AG10803 (cell line): ENCODE measurements around the gene LSM5.

Experiments used
- DNase-seq: peaks from one replicate; pipeline ENCODE4 v3.0.0; 2010; ENCODE audit warnings: low read depth
- H3K4me3 ChIP-seq: 2 replicates; pipeline ENCODE4 v1.5.1; 2011; ENCODE audit warnings: mild to moderate bottlenecking, low read length, control low read depth
- CTCF ChIP-seq: conservative IDR thresholded peaks from 2 replicates; pipeline ENCODE4 v1.5.1; 2011; ENCODE audit warnings: mild to moderate bottlenecking, low read length, control low read depth, inconsistent platforms

LSM5 gene

DNA sequence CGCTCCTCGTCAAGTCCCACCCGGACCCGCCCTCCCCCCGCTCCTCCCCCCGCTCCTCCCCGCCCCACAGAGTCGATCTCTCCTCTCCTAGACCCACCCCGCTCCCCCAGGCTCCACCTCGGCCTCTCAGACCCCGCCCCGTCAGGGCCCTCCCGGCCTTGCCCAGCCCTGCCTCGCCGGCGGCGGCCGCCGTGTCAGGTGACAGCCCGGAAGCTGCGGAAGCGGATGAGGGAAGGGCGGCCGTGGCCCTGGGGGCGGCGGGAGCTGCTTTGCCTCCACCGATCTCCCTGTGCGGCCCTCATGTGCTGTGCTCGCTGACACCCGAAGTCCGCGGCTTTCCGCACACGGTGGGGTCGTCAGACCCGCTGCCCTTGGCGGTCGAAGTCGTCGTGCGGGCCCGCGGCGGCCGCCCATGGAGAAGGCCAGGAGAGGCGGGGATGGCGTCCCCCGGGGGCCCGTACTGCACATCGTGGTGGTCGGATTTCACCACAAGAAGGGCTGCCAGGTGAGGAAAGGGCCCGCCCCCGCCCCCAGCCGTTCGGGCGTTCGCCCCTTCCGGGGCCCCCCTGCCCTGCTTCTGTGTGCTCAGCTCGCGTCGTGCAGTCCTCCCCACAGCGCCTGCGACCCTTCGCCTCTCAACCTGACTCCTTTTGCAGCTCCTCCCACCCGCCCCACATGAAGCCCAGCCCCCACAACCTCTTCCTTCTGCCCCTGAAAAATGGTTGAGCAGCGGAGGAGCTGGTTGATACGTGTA, 5.3 kb upstream of the LSM5 start, which contains the start of gene AVL9:
AVL9 (plus strand) TSS at position 192 of the 754 bp plus-strand sequence; CDS start at position 413, 221 bp downstream.
- H3K4me3 ChIP-seq, result peak within 1 kb of the TSS; percentile 90
- peak; percentile 95 for DNase-seq
- TF ChIP-seq CTCF, result no peak

GRCh38 chr7:32494946-32495297, 4.7 kb upstream of the LSM5 start:
- TF ChIP-seq CTCF, result no peak
- no peak for DNase-seq
- peak overlapping the region; percentile 82 for H3K4me3 ChIP-seq

DNA sequence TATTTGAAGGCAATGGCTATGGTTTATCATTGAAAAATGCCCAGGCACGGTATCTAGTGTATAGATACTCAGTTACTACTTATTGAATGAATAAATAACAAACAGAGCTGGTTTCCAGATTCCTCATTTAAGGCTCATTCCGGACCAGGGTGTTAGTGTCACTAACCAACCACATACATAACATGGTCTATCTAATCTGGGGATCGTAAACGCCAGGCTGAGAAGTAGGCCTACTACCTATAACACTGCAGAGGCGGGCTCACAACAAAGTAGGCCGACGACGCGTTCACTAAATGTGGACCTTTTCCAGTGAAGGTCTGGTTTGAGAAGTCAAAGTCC, 423 bp downstream of the LSM5 start:
- no peak for DNase-seq
- no peak for TF ChIP-seq CTCF
- peak overlapping the region; percentile 91 for H3K4me3 ChIP-seq

GRCh38 chr7:32481921-32482320, 8.3 kb downstream of the LSM5 start:
- H3K4me3 ChIP-seq, result no peak overlapping the region
- DNase-seq, result no peak
- no peak for TF ChIP-seq CTCF

DNA sequence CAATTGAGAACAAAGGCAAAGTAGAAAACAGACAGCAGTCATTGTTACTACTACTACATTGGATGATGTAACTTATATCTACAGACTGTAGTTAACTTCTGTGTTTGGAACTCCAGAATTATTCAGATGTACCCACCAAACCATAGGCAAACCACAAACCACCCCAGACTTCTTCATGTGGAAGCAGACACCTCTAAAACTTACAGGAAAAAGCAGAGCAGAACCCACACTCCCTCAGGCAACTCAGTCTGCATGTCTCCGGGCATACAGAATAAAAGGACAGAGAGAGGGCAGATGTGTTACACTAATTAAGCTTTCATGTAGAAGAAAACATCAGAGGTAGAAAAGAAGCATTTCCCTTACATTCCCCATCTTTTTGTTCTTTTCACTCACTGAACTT, 9.0 kb downstream of the LSM5 start:
- no peak overlapping the region for H3K4me3 ChIP-seq
- no peak for DNase-seq
- TF ChIP-seq CTCF, result no peak

DNA sequence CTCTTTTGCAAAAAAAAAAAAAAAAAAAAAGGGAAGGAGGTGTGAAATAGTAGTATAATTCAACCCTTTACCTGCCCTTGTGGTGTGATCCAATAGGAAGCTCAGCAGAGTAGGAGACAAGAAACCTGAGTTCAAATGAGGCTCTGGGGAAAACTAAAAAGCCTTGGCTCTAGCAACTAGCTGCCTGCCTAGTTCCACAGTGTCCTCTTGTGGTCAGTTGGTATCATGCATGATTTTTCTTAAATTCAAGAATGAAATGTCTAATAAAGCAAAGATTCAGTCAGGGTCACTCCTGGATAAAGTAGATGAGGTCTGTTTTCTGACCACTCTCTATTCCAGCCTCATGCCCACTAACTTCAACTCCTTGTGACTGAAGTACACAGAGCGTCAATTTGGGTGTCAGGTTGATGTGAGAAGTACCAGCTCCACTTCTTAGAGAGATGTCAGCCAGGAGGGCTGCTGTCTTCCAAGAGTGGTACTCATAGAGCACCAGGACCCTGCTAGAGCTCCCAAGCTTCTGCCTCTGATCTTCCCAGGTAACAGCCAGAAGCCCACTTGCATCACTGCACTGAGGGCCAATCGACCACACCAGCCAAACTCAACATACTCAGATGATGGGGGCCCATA, 10.5 kb downstream of the LSM5 start:
- TF ChIP-seq CTCF, result peak; percentile 95
- H3K4me3 ChIP-seq, result no peak overlapping the region
- peak; percentile 65 for DNase-seq

GRCh38 chr7:32477649-32477980, 12.6 kb downstream of the LSM5 start:
- DNase-seq, result no peak
- H3K4me3 ChIP-seq, result no peak overlapping the region

More at GRCh38 chr7:32477649-32477980, 12.6 kb downstream of the LSM5 start:
- TF ChIP-seq CTCF, result no peak
